GM12874 (cell line): ENCODE data around the gene ZFAND4.

Source experiments
- TF ChIP-seq, protein P1 (sequence below): IDR thresholded peaks from 2 replicates; pipeline ENCODE4 v1.5.1; 2011; ENCODE audit warnings: low read depth, mild to moderate bottlenecking, control low read depth, low read length, moderate library complexity; ENCODE audit not compliant: insufficient read depth

ZFAND4 gene

DNA sequence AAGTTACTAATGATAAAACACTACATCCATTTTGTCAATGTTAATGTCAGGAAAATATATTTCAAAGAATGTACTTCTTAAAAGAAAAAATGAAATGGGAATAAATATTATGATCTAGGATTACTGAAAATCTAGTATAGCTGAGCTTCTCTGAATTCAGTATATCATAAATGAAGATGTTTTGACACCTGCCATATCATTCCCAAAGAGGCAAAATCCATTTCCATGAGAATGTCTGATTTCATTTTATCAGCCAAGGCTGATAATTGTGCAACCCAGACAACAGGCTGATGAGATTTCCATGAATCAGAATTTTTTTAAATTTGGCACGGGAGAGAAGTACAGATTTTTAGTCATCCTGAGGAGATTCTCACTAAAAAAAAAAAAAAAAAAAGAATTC, 32.5 kb downstream of the ZFAND4 start:
- TF ChIP-seq, protein P1, sequence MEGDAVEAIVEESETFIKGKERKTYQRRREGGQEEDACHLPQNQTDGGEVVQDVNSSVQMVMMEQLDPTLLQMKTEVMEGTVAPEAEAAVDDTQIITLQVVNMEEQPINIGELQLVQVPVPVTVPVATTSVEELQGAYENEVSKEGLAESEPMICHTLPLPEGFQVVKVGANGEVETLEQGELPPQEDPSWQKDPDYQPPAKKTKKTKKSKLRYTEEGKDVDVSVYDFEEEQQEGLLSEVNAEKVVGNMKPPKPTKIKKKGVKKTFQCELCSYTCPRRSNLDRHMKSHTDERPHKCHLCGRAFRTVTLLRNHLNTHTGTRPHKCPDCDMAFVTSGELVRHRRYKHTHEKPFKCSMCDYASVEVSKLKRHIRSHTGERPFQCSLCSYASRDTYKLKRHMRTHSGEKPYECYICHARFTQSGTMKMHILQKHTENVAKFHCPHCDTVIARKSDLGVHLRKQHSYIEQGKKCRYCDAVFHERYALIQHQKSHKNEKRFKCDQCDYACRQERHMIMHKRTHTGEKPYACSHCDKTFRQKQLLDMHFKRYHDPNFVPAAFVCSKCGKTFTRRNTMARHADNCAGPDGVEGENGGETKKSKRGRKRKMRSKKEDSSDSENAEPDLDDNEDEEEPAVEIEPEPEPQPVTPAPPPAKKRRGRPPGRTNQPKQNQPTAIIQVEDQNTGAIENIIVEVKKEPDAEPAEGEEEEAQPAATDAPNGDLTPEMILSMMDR: no peak

DNA sequence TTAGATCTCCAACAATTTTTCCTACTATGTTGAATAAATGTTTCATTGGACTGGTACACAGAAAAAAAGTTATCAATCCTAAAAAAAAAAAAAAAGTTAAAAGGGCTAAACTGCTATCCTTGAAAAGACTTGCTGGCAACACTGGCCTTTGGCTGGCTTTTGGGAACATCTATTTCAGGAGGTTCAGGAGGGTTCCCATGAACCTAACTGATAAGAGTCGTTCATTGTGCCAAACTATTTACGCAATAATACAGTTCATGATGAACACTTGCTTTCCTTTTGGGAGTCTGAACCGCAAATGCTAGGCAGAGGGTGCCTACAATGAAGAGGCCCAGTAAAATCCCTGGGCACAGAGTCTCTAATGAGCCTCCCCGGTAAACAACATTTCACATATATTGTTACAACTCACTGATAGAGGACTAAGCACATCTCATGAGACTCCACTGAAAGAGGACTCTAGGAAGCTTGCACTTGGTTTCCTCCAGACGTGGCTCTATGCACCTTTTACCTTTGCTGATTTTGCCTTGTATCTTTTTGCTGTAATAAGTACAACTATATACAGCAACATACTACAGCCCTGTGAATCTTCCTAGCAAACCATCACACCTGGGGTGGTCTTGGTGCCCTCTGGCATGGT, 45.0 kb downstream of the ZFAND4 start:
- TF ChIP-seq, protein P1: no peak

DNA sequence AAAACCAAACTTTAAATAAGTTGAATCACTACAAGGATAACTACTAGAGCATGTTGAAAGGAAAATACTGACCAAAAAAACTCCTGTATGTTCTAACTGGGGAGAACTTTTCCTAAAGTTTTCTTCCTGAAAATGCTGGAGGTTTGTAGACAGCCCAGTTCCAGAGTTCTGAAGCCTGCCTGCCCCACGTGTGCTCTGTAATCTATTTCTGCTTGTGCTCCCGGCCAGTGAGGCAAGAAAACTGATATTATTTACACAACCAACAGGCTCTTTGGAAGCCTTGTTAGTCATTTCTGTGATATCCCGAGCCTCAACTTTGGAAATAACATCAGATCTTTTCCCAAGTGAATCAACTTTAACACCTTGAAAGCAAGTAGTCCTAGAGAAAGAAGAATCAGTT, 46.7 kb downstream of the ZFAND4 start:
- TF ChIP-seq, protein P1: no peak

DNA sequence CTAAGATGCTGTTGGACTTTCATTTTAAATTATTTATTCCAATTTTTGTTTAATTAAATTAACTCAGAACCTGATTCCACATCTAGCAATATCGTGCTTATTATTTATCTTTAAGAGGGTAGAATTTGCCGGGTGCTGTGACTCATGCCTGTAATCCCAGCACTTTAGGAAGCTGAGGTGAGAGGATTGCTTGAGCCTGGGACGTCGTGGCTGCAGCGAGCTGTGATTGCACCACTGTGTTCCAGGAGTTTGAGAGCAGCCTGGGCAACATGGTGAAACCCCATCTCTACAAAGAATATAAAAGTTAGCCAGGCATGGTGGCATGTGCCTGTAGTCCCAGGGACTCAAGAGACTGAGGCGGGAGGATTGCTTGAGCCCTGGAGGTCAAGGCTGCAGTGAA, 47.8 kb downstream of the ZFAND4 start:
- TF ChIP-seq, protein P1: no peak

DNA sequence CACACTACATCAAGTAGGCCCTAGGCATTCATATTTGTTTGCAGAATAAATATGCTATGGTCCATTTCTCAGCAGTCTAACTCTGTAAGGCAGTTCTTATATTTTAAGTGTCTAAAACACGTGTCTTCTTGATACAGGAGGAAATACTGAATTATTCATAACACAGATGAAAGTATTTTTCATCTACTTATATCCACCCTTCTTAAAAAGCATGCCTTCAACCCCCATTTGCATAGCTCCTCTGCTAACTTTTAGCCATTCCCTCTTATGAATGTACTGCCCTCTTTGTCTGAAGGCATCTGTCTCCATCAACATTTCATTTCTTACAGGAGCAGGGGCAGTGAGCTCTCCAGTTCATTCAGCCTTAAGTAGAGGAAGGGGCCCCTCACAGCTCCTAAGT, 57.7 kb downstream of the ZFAND4 start:
- TF ChIP-seq, protein P1: no peak

DNA sequence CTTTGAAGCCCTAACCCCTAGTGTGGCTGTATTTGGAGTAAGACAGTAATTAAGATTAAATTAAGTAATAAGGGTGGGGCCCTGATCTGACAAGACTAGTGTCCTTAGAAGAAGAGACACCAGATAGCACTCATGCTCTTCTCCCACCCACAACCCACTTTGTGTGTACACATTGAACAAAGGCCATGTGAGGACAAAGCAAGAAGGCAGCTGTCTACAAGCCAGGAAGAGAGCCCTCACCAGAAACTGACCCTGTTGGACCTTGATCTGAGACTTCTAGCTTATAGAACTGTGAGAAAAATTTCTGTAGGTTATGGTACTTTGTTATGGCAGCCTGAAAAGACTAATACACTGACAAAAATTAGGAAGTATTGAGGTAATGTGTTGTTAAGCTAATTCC, 59.8 kb downstream of the ZFAND4 start:
- TF ChIP-seq, protein P1: no peak

GRCh38 chr10:45608052-45608451, 64.5 kb downstream of the ZFAND4 start:
- TF ChIP-seq, protein P1: no peak
